Parathyroid adenoma (tissue), 2 donors: ENCODE measurements around the gene CACNB2.

Source experiments
- H2AFZ ChIP-seq: fragments of 300-600 bp; sonication (generic); one replicate; pipeline ENCODE4 v1.7.0; 2017; ENCODE audit warnings: antibody characterized with exemption, mild to moderate bottlenecking
- H3K27ac ChIP-seq: fragments of 300-600 bp; sonication (generic); one replicate; pipeline ENCODE4 v1.7.0; 2017
- H3K27me3 ChIP-seq: fragments of 300-600 bp; sonication (generic); one replicate; pipeline ENCODE4 v1.7.0; 2017; ENCODE audit warnings: low read length; ENCODE audit not compliant: control insufficient read depth, insufficient read depth
- H3K36me3 ChIP-seq: fragments of 300-600 bp; sonication (generic); one replicate; pipeline ENCODE4 v1.7.0; 2017; ENCODE audit warnings: low read length; ENCODE audit not compliant: control insufficient read depth, insufficient read depth
- H3K4me1 ChIP-seq: fragments of 300-600 bp; sonication (generic); one replicate; pipeline ENCODE4 v1.7.0; 2017; ENCODE audit warnings: control low read depth
- H3K4me2 ChIP-seq: fragments of 300-600 bp; sonication (generic); one replicate; pipeline ENCODE4 v1.7.0; 2017; ENCODE audit warnings: low read length
- H3K4me3 ChIP-seq: fragments of 300-600 bp; sonication (generic); one replicate; pipeline ENCODE4 v1.7.0; 2017; ENCODE audit warnings: low read depth, low read length
- H3K79me2 ChIP-seq: fragments of 300-600 bp; sonication (generic); one replicate; pipeline ENCODE4 v1.7.0; 2017; ENCODE audit warnings: control low read depth
- H3K9ac ChIP-seq: fragments of 300-600 bp; sonication (generic); one replicate; pipeline ENCODE4 v1.7.0; 2017; ENCODE audit warnings: mild to moderate bottlenecking
- H3K9me3 ChIP-seq: fragments of 300-600 bp; sonication (generic); one replicate; pipeline ENCODE4 v1.7.0; 2017; ENCODE audit warnings: low read length; ENCODE audit not compliant: control insufficient read depth
- TF ChIP-seq, protein P1 (sequence below): fragments of 300-600 bp; sonication (generic); IDR thresholded peaks from one replicate; pipeline ENCODE4 v1.7.0; 2017; ENCODE audit warnings: antibody characterized with exemption, mild to moderate bottlenecking
- donor health status: primary hyperparathyroidism.

Gene CACNB2

DNA sequence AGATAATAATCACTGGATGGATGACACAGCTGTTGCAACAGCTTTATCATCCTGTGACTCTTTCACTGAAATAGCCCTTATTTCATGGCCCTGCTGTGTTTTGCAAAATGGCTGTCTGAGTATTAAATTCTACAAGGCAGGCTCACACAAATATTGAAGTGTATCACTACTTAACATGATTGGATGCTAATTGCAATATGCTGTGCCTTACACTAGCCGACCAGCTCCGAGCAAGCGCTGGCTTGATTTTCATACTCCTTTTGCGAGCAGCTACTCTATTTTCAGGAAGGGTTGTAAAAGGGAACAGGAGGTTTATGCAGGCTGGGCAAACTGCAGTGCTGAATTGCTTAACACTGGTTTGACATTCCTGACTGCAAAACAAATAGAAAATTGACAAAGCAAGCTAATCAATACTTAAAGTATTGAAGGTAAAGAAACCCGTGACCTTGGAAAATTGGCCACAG, 121.6 kb downstream of the CACNB2 start:
- Histone ChIP-seq H3K4me2 (no peak overlapping the region), H2AFZ (no peak overlapping the region), H3K9me3 (no peaks in the 10 kb centered on the region), H3K79me2 (no peaks in the 10 kb centered on the region), H3K4me1 (no peaks in the 10 kb centered on the region), H3K27ac (no peak overlapping the region), H3K27me3 (no peaks in the 10 kb centered on the region), H3K4me3 (no peak overlapping the region), H3K36me3 (no peaks in the 10 kb centered on the region), H3K9ac (no peak overlapping the region)
- TF ChIP-seq, protein P1, sequence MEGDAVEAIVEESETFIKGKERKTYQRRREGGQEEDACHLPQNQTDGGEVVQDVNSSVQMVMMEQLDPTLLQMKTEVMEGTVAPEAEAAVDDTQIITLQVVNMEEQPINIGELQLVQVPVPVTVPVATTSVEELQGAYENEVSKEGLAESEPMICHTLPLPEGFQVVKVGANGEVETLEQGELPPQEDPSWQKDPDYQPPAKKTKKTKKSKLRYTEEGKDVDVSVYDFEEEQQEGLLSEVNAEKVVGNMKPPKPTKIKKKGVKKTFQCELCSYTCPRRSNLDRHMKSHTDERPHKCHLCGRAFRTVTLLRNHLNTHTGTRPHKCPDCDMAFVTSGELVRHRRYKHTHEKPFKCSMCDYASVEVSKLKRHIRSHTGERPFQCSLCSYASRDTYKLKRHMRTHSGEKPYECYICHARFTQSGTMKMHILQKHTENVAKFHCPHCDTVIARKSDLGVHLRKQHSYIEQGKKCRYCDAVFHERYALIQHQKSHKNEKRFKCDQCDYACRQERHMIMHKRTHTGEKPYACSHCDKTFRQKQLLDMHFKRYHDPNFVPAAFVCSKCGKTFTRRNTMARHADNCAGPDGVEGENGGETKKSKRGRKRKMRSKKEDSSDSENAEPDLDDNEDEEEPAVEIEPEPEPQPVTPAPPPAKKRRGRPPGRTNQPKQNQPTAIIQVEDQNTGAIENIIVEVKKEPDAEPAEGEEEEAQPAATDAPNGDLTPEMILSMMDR, result no peak

DNA sequence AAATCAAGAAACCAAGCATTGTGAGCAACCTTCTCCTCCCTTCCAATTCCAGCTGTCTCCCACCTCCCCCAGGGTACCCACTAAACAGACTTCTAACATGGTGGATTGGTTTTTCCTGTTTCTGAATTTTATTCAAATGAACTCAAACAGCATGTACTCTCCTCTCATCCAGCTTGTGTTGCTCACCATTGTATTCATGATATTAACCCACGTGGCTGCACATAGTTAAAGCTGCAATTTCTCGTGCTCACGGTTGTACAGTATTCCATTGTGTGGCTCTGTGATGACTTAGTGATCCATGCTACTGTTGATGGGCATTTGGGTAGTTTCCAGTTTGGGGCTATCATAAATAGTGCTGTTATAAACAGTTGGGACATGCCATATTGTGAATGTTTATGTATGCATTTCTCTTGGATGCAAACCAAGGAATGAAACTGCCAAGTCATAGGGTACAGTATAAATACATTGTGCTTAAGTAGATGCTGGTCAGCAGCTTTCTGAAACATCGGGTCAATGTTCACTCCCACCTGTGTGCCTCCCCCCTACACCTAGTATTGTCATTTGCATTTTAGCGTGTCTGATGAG, 124.3 kb downstream of the CACNB2 start:
- Histone ChIP-seq H2AFZ (no peak overlapping the region), H3K79me2 (no peaks in the 10 kb centered on the region), H3K27ac (no peak overlapping the region), H3K4me1 (no peaks in the 10 kb centered on the region), H3K36me3 (no peaks in the 10 kb centered on the region), H3K4me2 (no peak overlapping the region), H3K27me3 (no peaks in the 10 kb centered on the region), H3K4me3 (no peak overlapping the region), H3K9me3 (no peaks in the 10 kb centered on the region), H3K9ac (no peak overlapping the region)
- TF ChIP-seq, protein P1, result no peak

DNA sequence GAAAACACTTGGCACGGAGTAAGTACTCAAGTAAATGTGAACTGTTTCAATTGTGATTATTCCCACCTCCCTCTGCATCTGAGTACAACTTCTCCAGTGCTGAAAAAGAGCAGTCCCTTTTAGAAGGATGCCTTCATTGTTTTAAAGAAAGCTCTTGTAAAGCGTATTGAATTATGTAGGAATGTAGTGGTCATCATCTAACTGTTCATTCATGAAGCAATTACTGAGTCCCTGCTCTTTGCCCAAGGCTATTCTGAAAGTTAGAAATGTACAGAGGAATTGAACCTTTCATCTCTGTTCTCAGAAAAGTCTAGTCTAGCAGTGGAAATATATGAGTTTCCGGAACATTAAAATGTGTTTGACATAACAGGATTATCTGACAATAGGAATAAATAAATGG, 127.8 kb downstream of the CACNB2 start:
- no peaks in the 10 kb centered on the region for H3K27me3 ChIP-seq
- no peak overlapping the region for H3K9ac ChIP-seq
- TF ChIP-seq, protein P1, result no peak

DNA sequence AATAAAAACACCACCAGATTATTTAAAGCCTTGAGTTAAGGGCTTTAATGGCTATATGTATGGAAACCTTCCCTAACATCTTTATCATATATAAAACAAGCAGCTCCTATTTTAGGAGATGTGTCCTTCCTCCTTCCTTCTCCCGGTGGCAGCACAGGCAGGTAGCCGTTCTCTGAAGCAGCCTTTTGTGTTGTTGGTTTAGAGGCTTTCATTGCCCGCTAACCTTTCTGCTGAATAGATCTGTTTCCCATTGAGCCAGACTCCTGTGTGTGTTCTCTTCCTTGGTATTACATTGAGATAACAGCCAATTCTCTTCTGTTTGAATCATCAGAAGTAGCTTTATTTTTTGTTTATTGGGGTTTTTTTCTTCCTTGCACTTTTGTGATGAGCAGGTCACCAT, 131.3 kb downstream of the CACNB2 start:
- H3K9me3 ChIP-seq, result no peaks in the 10 kb centered on the region
- no peak overlapping the region for H3K9ac ChIP-seq
- no peaks in the 10 kb centered on the region for H3K27me3 ChIP-seq
- H3K79me2 ChIP-seq, result no peaks in the 10 kb centered on the region
- H3K36me3 ChIP-seq, result no peaks in the 10 kb centered on the region
- no peak overlapping the region for H2AFZ ChIP-seq
- no peak overlapping the region for H3K27ac ChIP-seq
- no peak overlapping the region for H3K4me2 ChIP-seq
- TF ChIP-seq, protein P1, result no peak
- no peak overlapping the region for H3K4me3 ChIP-seq
- H3K4me1 ChIP-seq, result no peaks in the 10 kb centered on the region

More for the DNA sequence above, 127.8 kb downstream of the CACNB2 start:
- Histone ChIP-seq H3K27ac (no peak overlapping the region), H3K36me3 (no peaks in the 10 kb centered on the region), H3K4me3 (no peak overlapping the region), H3K4me1 (no peaks in the 10 kb centered on the region), H3K9me3 (no peaks in the 10 kb centered on the region), H3K79me2 (no peaks in the 10 kb centered on the region), H3K4me2 (no peak overlapping the region), H2AFZ (no peak overlapping the region)

DNA sequence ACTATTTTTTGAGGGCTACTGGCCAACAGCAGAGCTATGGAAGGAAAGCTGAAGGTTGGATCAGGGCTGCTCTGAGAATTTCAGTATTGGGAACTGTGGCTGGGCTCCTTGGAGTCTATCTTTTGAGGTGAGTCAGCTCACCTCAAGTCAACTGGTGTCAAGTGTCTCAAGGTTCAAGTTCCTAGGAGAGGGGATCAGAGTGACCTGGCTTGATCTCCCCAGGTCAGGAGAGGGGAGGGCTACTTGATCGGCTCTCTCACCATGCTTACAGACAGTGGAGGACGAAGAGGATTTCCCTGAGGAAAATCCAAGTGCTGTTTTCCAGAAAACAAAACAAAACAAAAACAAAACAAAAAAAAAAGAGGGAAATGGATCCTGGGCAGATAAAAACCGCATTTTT, 132.8 kb downstream of the CACNB2 start:
- Histone ChIP-seq H3K27ac (no peak overlapping the region), H3K9me3 (no peaks in the 10 kb centered on the region), H3K9ac (no peak overlapping the region), H3K79me2 (no peaks in the 10 kb centered on the region), H3K36me3 (no peaks in the 10 kb centered on the region), H3K27me3 (no peaks in the 10 kb centered on the region), H3K4me3 (no peak overlapping the region), H3K4me1 (no peaks in the 10 kb centered on the region), H2AFZ (no peak overlapping the region), H3K4me2 (no peak overlapping the region)
- TF ChIP-seq, protein P1, result no peak
